GM12891 (cell line): ENCODE data around the gene CSTPP1.

Source experiments
- PAX5 ChIP-seq: IDR thresholded peaks from 2 replicates; pipeline ENCODE4 v1.6.1; 2011; ENCODE audit warnings: low read length, moderate library complexity, mild to moderate bottlenecking; ENCODE audit not compliant: insufficient read depth, severe bottlenecking
- POLR2A ChIP-seq: IDR thresholded peaks from 2 replicates; pipeline ENCODE4 v1.6.1; 2011; ENCODE audit warnings: low read depth, low read length, control low read depth
- POLR2AphosphoS5 ChIP-seq: IDR thresholded peaks from 2 replicates; pipeline ENCODE4 v1.6.1; 2011; ENCODE audit warnings: low read depth, low read length, control low read depth
- POU2F2 ChIP-seq: IDR thresholded peaks from 2 replicates; pipeline ENCODE4 v1.6.1; 2011; ENCODE audit warnings: low read depth, mild to moderate bottlenecking, control low read depth, low read length, moderate library complexity
- SPI1 ChIP-seq: IDR thresholded peaks from 2 replicates; pipeline ENCODE4 v1.6.1; 2011; ENCODE audit warnings: low read depth, low read length, control low read depth
- TAF1 ChIP-seq: IDR thresholded peaks from 2 replicates; pipeline ENCODE4 v1.6.1; 2011; ENCODE audit warnings: low read depth, low read length, control low read depth

DNA sequence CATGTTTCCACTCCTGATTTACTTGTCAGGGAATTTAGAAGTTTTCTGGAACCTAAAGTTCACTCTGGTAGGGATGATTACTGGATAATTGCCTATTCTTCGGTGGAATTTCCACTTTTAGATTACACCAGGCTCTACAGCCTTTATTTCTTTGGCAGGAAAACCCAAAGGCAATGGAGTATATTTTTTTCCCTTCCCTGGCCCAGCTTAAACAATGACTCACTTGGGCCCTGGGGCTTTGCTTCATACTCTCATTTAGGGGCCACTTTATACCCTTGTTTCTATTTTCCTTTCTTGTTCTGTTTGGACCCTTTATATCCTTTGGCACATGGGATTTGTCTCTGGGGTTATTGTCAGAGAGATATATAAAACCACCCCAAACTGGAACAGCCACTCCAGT, 114.7 kb downstream of the CSTPP1 start:
- TF ChIP-seq POLR2AphosphoS5 = no peak
- no peak for TF ChIP-seq POLR2A
- no peak for TF ChIP-seq POU2F2
- no peak for TF ChIP-seq TAF1
- no peak for TF ChIP-seq SPI1
- no peak for TF ChIP-seq PAX5
